GM19397 (cell line): Measurements from ENCODE around the gene S100A11.

Source experiments
- ATAC-seq: cut with Tn5 transposase; IDR thresholded peaks from one replicate; pipeline ENCODE4 v1.9.1; 2021; ENCODE audit warnings: mild to moderate bottlenecking, moderate library complexity; ENCODE audit not compliant: unreplicated experiment

The S100A11 gene

GRCh38 chr1:151985768-151986167, 51.0 kb downstream of the S100A11 start:
- no peak for ATAC-seq

DNA sequence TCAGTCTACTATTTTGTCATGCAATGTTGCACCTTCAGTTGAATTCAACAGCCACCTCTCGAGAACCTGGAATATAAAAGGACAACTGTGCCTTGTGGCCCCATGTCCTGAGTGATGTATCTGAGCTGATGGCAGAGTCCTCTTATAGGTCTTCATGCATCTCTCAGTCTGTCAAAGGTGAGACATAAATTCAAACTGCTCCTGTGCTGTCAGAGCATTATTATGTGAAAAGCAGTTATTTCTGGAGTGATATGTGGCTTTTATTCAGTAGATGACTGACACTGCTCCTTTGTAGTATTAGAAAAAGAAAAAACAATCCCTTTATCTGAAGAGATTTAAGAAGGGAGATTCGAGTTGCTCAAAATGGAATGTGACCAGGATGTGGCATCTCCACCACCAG, 51.5 kb downstream of the S100A11 start:
- ATAC-seq = no peak

GRCh38 chr1:151984313-151984956, 52.4 kb downstream of the S100A11 start:
- no peak for ATAC-seq
